SU-DHL-6 (cell line): Measurements from ENCODE around the gene CRYBB1.

Source experiments
- H2AFZ ChIP-seq: fragments of 200-600 bp; sonication (generic); 2 replicates; pipeline ENCODE4 v1.6.1; 2014; ENCODE audit warnings: low read depth, mild to moderate bottlenecking, moderate library complexity, mixed read lengths, antibody characterized with exemption, low read length; ENCODE audit not compliant: severe bottlenecking
- H3F3A ChIP-seq: fragments of 200-600 bp; shearing (Covaris generic); 2 replicates; pipeline ENCODE4 v1.6.0; 2016; ENCODE audit warnings: antibody characterized with exemption, mild to moderate bottlenecking; ENCODE audit not compliant: insufficient read depth
- H3K27ac ChIP-seq: fragments of 200-600 bp; sonication (generic); 2 replicates; pipeline ENCODE4 v1.5.1; 2016; ENCODE audit warnings: low read depth, mild to moderate bottlenecking, low read length, moderate library complexity, mixed read lengths
- H3K27me3 ChIP-seq: fragments of 200-600 bp; sonication (generic), shearing (Covaris generic); 2 replicates; pipeline ENCODE4 v1.6.0; 2014; ENCODE audit warnings: mild to moderate bottlenecking, low read length
- H3K36me3 ChIP-seq: fragments of 200-600 bp; sonication (generic); 2 replicates; pipeline ENCODE4 v1.6.1; 2014; ENCODE audit warnings: mild to moderate bottlenecking, low read length, mixed read lengths
- H3K4me2 ChIP-seq: fragments of 300-600, 200-600 bp; shearing (Covaris generic), sonication (generic); 2 replicates; pipeline ENCODE4 v1.6.0; 2014; ENCODE audit warnings: low read length, low read depth, mild to moderate bottlenecking; ENCODE audit not compliant: poor library complexity, severe bottlenecking
- H3K4me3 ChIP-seq: fragments of 200-600 bp; sonication (generic); 2 replicates; pipeline ENCODE4 v1.5.1; 2014; ENCODE audit warnings: antibody characterized with exemption, low read length, mild to moderate bottlenecking, mixed read lengths; ENCODE audit not compliant: insufficient read depth, poor library complexity, severe bottlenecking
- H3K79me2 ChIP-seq: fragments of 200-600 bp; sonication (generic); 2 replicates; pipeline ENCODE4 v1.6.1; 2014; ENCODE audit warnings: mild to moderate bottlenecking, low read length, moderate library complexity; ENCODE audit not compliant: insufficient read depth
- H3K9ac ChIP-seq: fragments of 200-600 bp; sonication (generic); 2 replicates; pipeline ENCODE4 v1.7.0; 2014; ENCODE audit warnings: mild to moderate bottlenecking, low read length
- H3K9me2 ChIP-seq: fragments of 200-600 bp; sonication (generic); replicated peaks from 2 replicates; pipeline ENCODE4 v1.6.1; 2014; ENCODE audit warnings: low read length; ENCODE audit not compliant: insufficient read depth
- H3K9me3 ChIP-seq: fragments of 200-600 bp; sonication (generic); 2 replicates; pipeline ENCODE4 v1.6.1; 2014; ENCODE audit warnings: low read length, mixed read lengths; ENCODE audit not compliant: insufficient read depth
- H4K20me1 ChIP-seq: fragments of 200-600 bp; sonication (generic); 2 replicates; pipeline ENCODE4 v1.6.1; 2014; ENCODE audit warnings: low read depth, mild to moderate bottlenecking, antibody characterized with exemption, low read length, moderate library complexity, mixed read lengths
- CTCF ChIP-seq: fragments of 200-600 bp; sonication (generic); IDR thresholded peaks from one replicate; pipeline ENCODE4 v1.5.1; 2017; ENCODE audit warnings: antibody characterized with exemption, mild to moderate bottlenecking, low read length, moderate library complexity; ENCODE audit not compliant: insufficient read depth, poor library complexity, severe bottlenecking
- EZH2phosphoT487 ChIP-seq: fragments of 200-600 bp; sonication (generic), shearing (Covaris generic); conservative IDR thresholded peaks from 2 replicates; pipeline ENCODE4 v1.6.1; 2018; ENCODE audit warnings: mild to moderate bottlenecking, antibody characterized with exemption, low read length, moderate library complexity, mixed read lengths

Gene CRYBB1

GRCh38 chr22:26549902-26550497 lies 67.8 kb downstream of the CRYBB1 start:
- H3K36me3 ChIP-seq = no peaks in the 10 kb centered on the region
- no peak overlapping the region for H3K9ac ChIP-seq
- H3K4me3 ChIP-seq = no peak overlapping the region
- H3K9me3 ChIP-seq = no peaks in the 10 kb centered on the region
- H3K9me2 ChIP-seq = no peaks in the 10 kb centered on the region
- no peak overlapping the region for H3K4me2 ChIP-seq
- H3K27ac ChIP-seq = no peak overlapping the region
- 0 out of 2 replicates have a peak, but pooled peaks cover 5% of the 10 kb centered on the region for H3K79me2 ChIP-seq
- H3F3A ChIP-seq = no peaks in the 10 kb centered on the region
- H4K20me1 ChIP-seq = no peaks in the 10 kb centered on the region
- no peak overlapping the region for H2AFZ ChIP-seq
- no peak for TF ChIP-seq CTCF
- TF ChIP-seq EZH2phosphoT487 = no peak
- H3K27me3 ChIP-seq = no peaks in the 10 kb centered on the region
